Measurements from ENCODE around the gene NKX6-1.

DNA sequence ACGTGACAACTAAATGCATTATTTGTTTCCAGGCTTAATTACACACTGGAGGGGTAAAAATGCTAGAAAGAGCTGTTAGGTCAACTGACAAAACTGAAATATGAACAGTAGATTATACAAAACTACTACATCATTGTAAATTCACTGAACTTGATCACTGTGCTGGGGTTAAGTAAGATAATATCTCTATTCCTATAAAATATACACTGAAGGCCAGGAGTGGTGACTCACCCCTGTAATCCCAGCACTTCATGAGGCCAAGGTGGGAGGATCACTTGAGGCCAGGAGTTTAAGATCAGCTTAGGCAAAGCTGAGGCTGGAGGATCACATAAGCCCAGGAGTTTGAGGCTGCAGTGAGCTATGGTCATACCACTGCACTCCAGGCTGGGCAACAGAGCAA lies 31.8 kb upstream of the NKX6-1 start:
- TF ChIP-seq CTCF (IDR thresholded peaks at IDR 0.05), result no peak
- TF ChIP-seq POLR2A (IDR thresholded peaks at IDR 0.05), result no peak

Data from thyroid gland (tissue), 4 donors.